T1000 (cell line): ENCODE results near the gene LGALS4.
A peak's percentile ranks its signal among the peaks of the same experiment; 100 is the strongest.
"Not testable (repeated sequence)": the region's sequence is repeated elsewhere in the genome, so short reads cannot be mapped to it uniquely, and the experiment has no call there.

Experiments
- DNase-seq: peaks from one replicate; lab custom pipeline; 2025; ENCODE audit warnings: mixed read lengths; lab: John Stamatoyannopoulos, UW

The LGALS4 gene

GRCh38 chr19:38842439-38843174 is 29.9 kb upstream of the LGALS4 start:
- no peak for DNase-seq

GRCh38 chr19:38841787-38842438 is 29.2 kb upstream of the LGALS4 start:
- no peak for DNase-seq

DNA sequence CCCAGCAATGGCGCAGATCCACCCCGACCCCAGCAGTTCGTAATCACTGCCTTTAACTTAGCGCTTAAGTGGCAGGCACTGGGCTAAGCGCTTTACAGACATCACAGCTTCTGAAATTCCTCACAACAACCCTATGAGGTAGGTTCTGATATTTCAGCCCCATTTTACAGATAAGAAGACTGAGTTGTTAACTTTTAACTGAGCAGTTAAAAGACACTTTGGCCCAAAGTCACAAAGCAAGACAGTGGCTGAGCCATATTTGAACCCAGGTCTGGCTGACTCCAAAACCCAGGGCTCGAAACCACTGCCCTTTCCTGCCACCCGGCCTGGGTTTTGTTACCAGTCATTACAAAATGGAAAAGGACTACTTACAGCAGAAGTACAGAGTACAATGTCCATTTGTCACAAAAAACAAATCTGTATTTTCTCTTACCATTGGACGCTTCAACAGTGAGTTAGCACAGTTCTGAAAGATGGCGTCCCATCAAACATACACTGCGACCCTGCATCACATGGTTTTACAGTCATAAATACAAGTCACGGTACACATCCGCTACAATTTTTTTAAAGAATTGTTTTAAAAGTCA is 28.5 kb upstream of the LGALS4 start:
- DNase-seq, result no peak

DNA sequence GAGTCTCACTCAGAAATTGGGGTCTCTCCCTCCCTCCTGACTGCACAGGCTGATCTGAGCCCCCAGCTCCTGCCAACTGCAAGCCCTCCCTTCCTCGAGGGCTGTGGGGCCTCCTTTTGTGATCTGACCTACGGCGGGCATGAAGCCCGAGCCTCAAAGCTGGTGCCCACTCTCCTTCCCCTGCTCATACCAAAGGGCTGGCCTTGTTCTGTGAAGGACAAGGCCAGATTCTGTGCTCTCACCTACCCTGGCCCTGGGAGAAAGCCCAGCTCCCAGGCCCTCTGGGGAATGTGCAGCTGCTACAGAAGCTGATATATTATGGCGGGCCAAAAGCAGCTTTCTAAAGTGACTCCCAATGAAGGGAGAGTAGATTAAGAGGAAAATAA is 27.8 kb upstream of the LGALS4 start:
- DNase-seq, result no peak

DNA sequence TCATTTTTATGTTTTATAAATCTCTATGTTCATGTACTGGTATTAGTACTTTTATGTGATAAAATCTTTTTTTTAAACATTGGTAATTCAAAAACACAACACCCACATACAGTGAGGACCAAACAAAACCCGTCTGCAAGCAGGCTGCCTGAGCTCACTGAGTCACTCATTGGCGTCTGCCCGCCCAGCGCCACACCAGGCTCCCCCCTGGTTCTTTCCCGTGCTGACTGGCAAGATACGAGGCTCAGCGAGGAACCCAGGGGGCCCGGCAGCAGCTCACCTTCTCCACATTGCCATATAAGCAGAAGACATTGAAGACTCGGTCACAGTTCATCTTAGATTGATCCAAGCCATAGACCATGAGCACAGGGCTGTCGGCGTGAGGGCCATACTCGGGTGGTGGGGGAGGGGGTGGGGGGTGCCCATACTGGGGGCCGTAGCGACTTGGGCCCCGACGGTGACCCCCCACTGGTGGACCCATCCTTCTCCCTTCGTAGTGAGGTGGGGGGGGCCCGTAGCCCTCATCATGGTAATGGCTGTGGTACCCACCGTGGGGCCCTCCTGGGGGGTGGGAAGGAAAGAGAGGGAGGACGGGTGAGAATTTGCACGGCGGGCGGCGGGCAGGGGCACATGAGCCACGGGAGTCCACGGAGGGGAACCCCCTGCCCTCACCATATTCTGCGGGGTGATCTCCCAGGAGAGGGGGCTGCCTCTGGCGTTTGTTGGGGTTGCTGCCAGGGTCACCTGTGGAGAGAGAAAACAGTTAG is 27.3 kb upstream of the LGALS4 start:
- no peak for DNase-seq

GRCh38 chr19:38838986-38839761 is 26.4 kb upstream of the LGALS4 start:
- no peak for DNase-seq

DNA sequence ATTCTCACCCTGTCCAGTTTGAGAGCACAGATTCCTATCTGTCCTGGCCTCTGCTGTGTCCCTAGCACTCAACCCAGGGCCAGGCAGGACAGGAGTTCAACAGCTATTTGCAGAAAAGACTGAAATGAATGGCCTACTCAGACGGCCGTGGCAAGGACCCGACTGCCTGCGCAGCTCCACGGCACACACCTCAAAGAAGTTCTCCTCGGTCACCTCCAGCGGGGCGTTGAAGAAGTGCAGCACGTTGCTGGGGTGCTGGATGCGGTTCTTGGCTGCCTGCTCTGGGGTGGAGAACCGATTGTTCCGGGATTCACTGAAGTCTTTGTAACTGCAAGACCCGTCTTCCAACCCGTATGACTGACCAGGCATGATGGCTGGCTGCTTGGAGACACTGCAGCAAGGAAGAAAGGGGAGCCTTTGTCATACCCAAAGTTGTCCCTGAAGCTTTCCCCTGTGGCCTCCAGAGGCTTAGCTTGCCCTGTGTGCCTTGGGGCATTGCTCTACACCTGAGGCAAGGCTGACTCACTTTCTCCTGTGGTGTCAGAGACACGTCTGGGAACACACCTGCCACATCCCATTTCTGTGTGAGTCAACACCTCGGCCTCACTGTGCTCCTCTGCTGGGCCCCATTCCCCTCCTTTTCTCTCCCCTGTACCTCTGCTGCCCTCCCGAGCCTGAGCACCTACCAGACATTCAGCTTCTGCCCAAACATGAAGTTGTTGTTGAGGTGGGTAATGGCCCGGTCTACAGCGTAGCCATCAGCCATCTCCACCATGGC is 25.7 kb upstream of the LGALS4 start:
- no peak for DNase-seq

- DNase-seq, result peak; percentile 25
Observed at GRCh38 chr19:38837656-38838121, 24.9 kb upstream of the LGALS4 start.

DNA sequence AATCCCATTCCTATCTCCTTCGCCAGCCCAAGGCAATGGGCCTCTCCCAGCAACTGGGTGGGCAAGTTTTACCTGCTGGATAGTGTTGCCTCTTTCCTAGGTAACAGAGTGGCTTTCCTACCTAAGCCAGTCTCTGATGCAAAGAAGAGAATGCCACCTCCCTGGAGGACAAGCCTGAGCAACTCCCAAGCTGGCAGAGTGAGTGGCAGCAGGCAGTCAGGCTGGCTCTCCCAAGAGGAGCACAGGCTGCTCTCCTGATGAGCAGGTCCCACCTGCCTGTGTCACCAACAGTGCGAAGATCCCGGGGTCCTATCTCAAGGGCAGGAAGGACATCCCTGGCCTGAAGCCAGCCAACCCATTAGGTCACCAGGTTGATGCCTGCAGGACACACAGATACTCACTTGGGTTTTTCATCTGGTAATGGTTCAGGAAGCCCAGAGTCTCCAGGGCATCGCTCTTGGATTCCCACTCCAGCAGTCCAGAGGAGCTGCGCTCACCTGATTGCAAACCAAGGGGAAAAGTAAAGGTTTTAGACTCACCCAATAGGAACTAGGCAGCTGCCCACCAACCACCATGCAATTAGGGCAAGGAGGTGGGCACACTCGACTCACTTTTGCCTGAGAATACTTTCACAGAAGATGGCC is 24.4 kb upstream of the LGALS4 start:
- no peak for DNase-seq

- DNase-seq, result no peak
Observed at GRCh38 chr19:38836159-38836982, 23.6 kb upstream of the LGALS4 start.

DNA sequence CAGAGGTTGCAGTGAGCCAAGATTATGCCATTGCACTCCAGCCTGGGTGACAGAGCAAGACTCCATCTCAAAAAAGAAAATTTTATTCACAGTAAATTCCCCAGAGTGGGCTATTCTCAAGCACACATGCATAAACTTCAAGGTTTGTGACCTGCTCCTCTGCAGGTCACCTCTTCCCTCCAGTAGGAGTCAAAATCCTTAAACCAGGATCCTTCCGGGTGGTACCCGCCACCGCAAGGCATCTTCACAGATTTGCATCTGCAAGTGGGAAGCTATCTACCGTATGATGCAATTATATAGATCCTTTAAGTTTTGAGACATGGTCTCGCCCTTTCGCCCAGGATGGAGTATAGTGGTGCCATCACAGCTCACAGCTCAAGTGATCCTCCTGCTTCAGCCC is 21.8 kb upstream of the LGALS4 start:
- DNase-seq, result no peak

DNA sequence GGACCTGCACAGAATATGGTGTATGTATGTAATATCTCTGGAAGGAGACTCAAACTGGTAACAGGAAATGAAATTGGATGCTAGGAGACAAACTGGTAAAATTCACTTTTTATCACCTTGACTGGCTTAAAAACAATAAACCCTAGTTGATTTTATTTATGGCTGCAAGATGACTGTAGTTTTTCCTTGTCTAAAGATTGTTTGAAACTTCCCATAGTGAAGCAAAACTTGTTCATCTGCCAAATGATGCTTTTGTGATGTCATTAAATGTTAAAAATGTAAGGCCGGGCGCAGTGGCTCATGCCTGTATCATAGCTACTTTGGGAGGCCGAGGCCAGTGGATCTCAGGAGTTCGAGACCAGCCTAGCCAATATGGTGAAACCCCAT is 21.4 kb upstream of the LGALS4 start:
- no peak for DNase-seq

- DNase-seq, result no peak
Observed at GRCh38 chr19:38833092-38833425, 20.3 kb upstream of the LGALS4 start.

GRCh38 chr19:38831142-38831605 is 18.4 kb upstream of the LGALS4 start:
- DNase-seq, result peak; percentile 50

GRCh38 chr19:38830039-38830733 is 17.4 kb upstream of the LGALS4 start:
- DNase-seq, result no peak

GRCh38 chr19:38829203-38829602 is 16.5 kb upstream of the LGALS4 start:
- DNase-seq, result not testable (repeated sequence)

- no peak for DNase-seq
Observed at GRCh38 chr19:38826856-38827551, 14.3 kb upstream of the LGALS4 start.

- DNase-seq, result not testable (repeated sequence)
Observed at GRCh38 chr19:38825936-38826335, 13.2 kb upstream of the LGALS4 start.
